Osteoblast (primary cell): Measurements from ENCODE around the gene TMEM250. TPM values are rescaled to one million over a fixed set of nuclear protein-coding genes. Genes with fewer than 3 reads are reported as not detected.

ENCODE experiments used
- DNase-seq: peaks from one replicate; pipeline ENCODE4 v3.0.0; 2011; ENCODE audit warnings: low spot score, mixed read lengths; ENCODE audit not compliant: insufficient read length; ENCODE audit errors: missing footprints
- H2AFZ ChIP-seq: 2 replicates; pipeline ENCODE4 v1.6.0; 2011; ENCODE audit warnings: mild to moderate bottlenecking, low read length
- H3K27ac ChIP-seq: 2 replicates; pipeline ENCODE4 v1.5.1; 2011; ENCODE audit warnings: mild to moderate bottlenecking, low read depth, low read length, moderate library complexity
- H3K27me3 ChIP-seq: 2 replicates; pipeline ENCODE4 v1.6.0; 2012; ENCODE audit warnings: mild to moderate bottlenecking, control low read depth, inconsistent platforms, low read length, moderate library complexity; ENCODE audit not compliant: insufficient read depth
- H3K36me3 ChIP-seq: 2 replicates; pipeline ENCODE4 v1.5.1; 2011; ENCODE audit warnings: mild to moderate bottlenecking, low read length, control low read depth, moderate library complexity; ENCODE audit not compliant: insufficient read depth
- H3K4me1 ChIP-seq: 2 replicates; pipeline ENCODE4 v1.5.1; 2011; ENCODE audit warnings: mild to moderate bottlenecking, low read length, control low read depth, moderate library complexity; ENCODE audit not compliant: insufficient read depth
- H3K4me2 ChIP-seq: 2 replicates; pipeline ENCODE4 v1.6.0; 2011; ENCODE audit warnings: mild to moderate bottlenecking, low read length; ENCODE audit not compliant: insufficient read depth
- H3K4me3 ChIP-seq: fragments of 200-600 bp; sonication (generic); 3 replicates; pipeline ENCODE4 v1.5.1; 2012; ENCODE audit warnings: mild to moderate bottlenecking, low read length, inconsistent platforms; ENCODE audit not compliant: insufficient read depth
- H3K79me2 ChIP-seq: 2 replicates; pipeline ENCODE4 v1.6.0; 2012; ENCODE audit warnings: mild to moderate bottlenecking, low read length, control low read depth, inconsistent platforms; ENCODE audit not compliant: insufficient read depth
- H3K9me3 ChIP-seq: 2 replicates; pipeline ENCODE4 v1.5.1; 2011; ENCODE audit warnings: low read depth, low read length, control low read depth
- H4K20me1 ChIP-seq: 2 replicates; pipeline ENCODE4 v1.6.0; 2012; ENCODE audit warnings: mild to moderate bottlenecking, low read length, control low read depth; ENCODE audit not compliant: insufficient read depth
- total RNA-seq: library from RNA; depleted of rRNA; stranded (reverse); fragments of >200 nt; gene quantifications from 2 replicates; pipeline ENCODE4 v1.2.3, GENCODE V29; 2012
- TF ChIP-seq, protein P1 (sequence below): IDR thresholded peaks from 2 replicates; pipeline ENCODE4 v1.5.1; 2011; ENCODE audit warnings: mild to moderate bottlenecking, low read depth, low read length, moderate library complexity; ENCODE audit errors: extremely low read depth

TMEM250 gene
- total RNA-seq, 1 donor, result 65.5 TPM

DNA sequence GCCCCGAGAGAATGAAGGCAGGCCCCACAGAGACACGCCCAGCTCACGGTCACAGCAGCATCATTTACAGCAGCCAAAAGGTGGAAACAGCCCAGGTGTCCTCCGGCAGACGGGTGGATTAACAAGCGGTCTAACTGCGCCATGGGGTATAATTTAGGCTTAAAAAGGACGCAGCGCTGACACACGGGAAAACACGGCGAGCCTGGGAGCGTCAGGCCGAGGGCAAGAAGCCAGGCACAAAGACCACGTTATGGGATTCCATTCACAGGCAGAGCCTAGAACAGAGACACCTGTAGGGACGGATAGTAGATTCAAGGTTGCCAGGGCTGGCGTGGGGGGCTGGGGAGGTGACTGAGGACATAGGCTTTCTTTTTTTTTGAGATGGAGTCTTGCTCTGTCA is 36.9 kb upstream of the TMEM250 start:
- Histone ChIP-seq H3K79me2 (no peaks in the 10 kb centered on the region), H3K36me3 (no peaks in the 10 kb centered on the region), H3K27me3 (peaks cover 38% of the 10 kb centered on the region), H2AFZ (no peak overlapping the region), H3K9me3 (no peaks in the 10 kb centered on the region), H3K27ac (no peak overlapping the region), H3K4me3 (no peak overlapping the region), H4K20me1 (no peaks in the 10 kb centered on the region), H3K4me1 (no peaks in the 10 kb centered on the region), H3K4me2 (no peak overlapping the region)
- DNase-seq, result no peak
- TF ChIP-seq, protein P1, sequence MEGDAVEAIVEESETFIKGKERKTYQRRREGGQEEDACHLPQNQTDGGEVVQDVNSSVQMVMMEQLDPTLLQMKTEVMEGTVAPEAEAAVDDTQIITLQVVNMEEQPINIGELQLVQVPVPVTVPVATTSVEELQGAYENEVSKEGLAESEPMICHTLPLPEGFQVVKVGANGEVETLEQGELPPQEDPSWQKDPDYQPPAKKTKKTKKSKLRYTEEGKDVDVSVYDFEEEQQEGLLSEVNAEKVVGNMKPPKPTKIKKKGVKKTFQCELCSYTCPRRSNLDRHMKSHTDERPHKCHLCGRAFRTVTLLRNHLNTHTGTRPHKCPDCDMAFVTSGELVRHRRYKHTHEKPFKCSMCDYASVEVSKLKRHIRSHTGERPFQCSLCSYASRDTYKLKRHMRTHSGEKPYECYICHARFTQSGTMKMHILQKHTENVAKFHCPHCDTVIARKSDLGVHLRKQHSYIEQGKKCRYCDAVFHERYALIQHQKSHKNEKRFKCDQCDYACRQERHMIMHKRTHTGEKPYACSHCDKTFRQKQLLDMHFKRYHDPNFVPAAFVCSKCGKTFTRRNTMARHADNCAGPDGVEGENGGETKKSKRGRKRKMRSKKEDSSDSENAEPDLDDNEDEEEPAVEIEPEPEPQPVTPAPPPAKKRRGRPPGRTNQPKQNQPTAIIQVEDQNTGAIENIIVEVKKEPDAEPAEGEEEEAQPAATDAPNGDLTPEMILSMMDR, result no peak

DNA sequence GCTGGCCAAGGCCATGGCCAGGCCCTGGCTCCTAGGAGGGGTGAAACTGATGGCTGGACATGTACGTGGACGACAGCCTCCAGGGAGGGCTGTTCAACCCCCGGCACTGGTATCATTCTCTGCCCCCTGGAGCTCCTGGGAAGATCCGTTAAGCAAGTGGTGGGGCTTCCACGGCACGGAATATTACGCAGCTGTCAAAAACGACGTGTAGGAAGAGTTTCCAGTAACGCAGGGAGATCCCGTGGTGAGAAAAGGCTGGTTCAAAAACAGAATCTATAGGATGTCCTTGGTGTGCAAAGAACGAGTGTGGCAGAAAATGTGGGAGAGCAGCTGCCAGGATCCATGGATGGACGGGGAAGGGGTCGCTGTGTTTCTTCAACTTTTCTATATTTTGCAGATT is 36.3 kb upstream of the TMEM250 start:
- H3K4me2 ChIP-seq, result no peak overlapping the region
- no peaks in the 10 kb centered on the region for H3K4me1 ChIP-seq
- H2AFZ ChIP-seq, result no peak overlapping the region
- H4K20me1 ChIP-seq, result no peaks in the 10 kb centered on the region
- no peaks in the 10 kb centered on the region for H3K79me2 ChIP-seq
- no peak overlapping the region for H3K27ac ChIP-seq
- H3K27me3 ChIP-seq, result peaks cover 38% of the 10 kb centered on the region
- TF ChIP-seq, protein P1, result no peak
- DNase-seq, result no peak
- H3K9me3 ChIP-seq, result no peaks in the 10 kb centered on the region
- H3K4me3 ChIP-seq, result no peak overlapping the region
- H3K36me3 ChIP-seq, result no peaks in the 10 kb centered on the region

DNA sequence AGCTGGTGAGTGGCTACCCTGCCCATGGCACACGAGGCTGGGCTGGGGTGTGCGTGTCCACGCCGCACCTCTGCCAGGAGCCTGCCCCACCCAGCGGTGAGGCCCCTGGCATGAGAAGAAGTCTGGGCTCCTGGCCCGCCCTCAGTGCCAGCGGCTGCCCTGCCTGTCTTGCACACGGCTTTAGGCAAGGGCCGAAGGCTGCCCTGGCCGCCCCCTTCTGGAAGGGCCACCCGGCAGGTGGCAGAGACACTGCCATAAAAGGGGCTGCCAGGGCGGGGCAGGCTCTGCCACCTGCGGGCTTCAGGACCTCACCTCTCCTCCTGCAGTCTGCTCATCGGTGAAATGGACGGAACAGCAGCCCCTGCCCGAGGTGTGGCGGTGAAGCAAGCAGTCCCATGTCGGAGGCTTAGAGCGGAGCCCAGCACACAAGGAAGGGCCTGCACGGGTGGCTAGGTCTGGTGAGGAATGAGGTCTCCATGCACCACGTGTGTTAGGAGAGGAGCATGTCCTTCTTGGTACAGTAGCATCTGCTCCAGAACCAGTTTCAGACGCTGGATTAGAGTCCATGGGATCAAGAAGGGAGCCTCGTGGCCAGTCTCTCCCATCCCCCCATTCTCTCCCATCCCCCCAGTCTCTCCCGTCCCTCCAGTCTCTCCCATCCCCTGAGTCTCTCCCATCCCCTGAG is 34.8 kb upstream of the TMEM250 start:
- TF ChIP-seq, protein P1, result no peak
- H2AFZ ChIP-seq, result no peak overlapping the region
- H3K79me2 ChIP-seq, result no peaks in the 10 kb centered on the region
- H3K4me3 ChIP-seq, result no peak overlapping the region
- H3K27me3 ChIP-seq, result peaks cover 32% of the 10 kb centered on the region
- no peak overlapping the region for H3K4me2 ChIP-seq
- no peaks in the 10 kb centered on the region for H4K20me1 ChIP-seq
- no peak for DNase-seq
- no peaks in the 10 kb centered on the region for H3K9me3 ChIP-seq
- H3K36me3 ChIP-seq, result no peaks in the 10 kb centered on the region
- no peak overlapping the region for H3K27ac ChIP-seq
- no peaks in the 10 kb centered on the region for H3K4me1 ChIP-seq

DNA sequence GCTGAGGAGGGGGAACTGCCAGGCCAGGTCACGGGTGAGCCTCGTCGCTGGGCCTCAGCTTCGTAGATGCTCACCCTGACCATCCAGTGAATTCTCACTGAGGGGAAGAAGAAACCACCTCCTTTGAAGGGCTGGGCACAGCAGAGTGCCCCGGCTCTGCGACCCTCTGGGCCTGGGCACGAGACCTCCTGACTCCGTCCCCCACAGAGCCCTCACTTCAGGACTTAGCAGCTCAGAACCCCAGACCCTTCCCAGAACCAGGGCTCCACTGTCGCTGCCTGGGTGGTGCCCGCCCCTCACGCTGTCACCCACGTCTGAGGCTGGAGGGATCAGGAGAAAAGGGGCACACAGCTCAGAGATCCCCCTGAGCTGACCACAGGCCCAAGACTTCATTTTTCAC is 34.3 kb upstream of the TMEM250 start:
- TF ChIP-seq, protein P1, result no peak
- H3K4me2 ChIP-seq, result no peak overlapping the region
- no peak for DNase-seq
- no peak overlapping the region for H2AFZ ChIP-seq
- no peaks in the 10 kb centered on the region for H3K79me2 ChIP-seq
- H3K4me3 ChIP-seq, result no peak overlapping the region
- no peaks in the 10 kb centered on the region for H3K4me1 ChIP-seq
- no peaks in the 10 kb centered on the region for H4K20me1 ChIP-seq
- no peak overlapping the region for H3K27ac ChIP-seq
- H3K36me3 ChIP-seq, result no peaks in the 10 kb centered on the region
- H3K27me3 ChIP-seq, result peaks cover 31% of the 10 kb centered on the region
- H3K9me3 ChIP-seq, result no peaks in the 10 kb centered on the region
